Liver (tissue), 9 donors: ENCODE data around the gene LTO1. TPM values are rescaled to one million over a fixed set of nuclear protein-coding genes. Genes with fewer than 3 reads are reported as not detected.

ENCODE experiments used
- DNase-seq: peaks from one replicate; pipeline ENCODE4 v3.0.0-alpha.2; 2017; ENCODE audit warnings: low spot score
- H3K27ac ChIP-seq, 2 donors: one replicate each; pipeline ENCODE4 v1.7.0; 2013; ENCODE audit warnings: inconsistent platforms in 2 of 2, low read length in 2 of 2, control low read depth in 1 of 2, low read depth in 1 of 2, mild to moderate bottlenecking in 1 of 2
- H3K27me3 ChIP-seq, 4 donors: one replicate each; pipeline versions ENCODE4 v1.6.1 to v1.7.0; 2013; ENCODE audit warnings: low read length in 3 of 4, inconsistent platforms in 1 of 4, mild to moderate bottlenecking in 1 of 4, moderate library complexity in 1 of 4; ENCODE audit not compliant: control insufficient read depth in 4 of 4, insufficient read depth in 4 of 4
- H3K36me3 ChIP-seq, 4 donors: one replicate each; pipeline versions ENCODE4 v1.6.1 to v1.7.0; 2013; ENCODE audit warnings: low read length in 3 of 4, mild to moderate bottlenecking in 3 of 4, low read depth in 1 of 4, moderate library complexity in 1 of 4; ENCODE audit not compliant: control insufficient read depth in 4 of 4, insufficient read depth in 3 of 4
- H3K4me1 ChIP-seq, 4 donors: one replicate each; pipeline versions ENCODE4 v1.6.1 to v1.7.0; 2013; ENCODE audit warnings: low read length in 3 of 4, mild to moderate bottlenecking in 3 of 4, moderate library complexity in 1 of 4; ENCODE audit not compliant: control insufficient read depth in 4 of 4, insufficient read depth in 4 of 4
- H3K4me3 ChIP-seq, 3 donors: one replicate each; pipeline versions ENCODE4 v1.6.1 to v1.7.0; 2013; ENCODE audit warnings: low read length in 3 of 3, control low read depth in 1 of 3, low read depth in 1 of 3, mild to moderate bottlenecking in 1 of 3
- H3K9ac ChIP-seq, 2 donors: one replicate each; pipeline ENCODE4 v1.7.0; 2013; ENCODE audit warnings: low read length in 2 of 2, mild to moderate bottlenecking in 2 of 2, moderate library complexity in 2 of 2, control low read depth in 1 of 2, low read depth in 1 of 2
- H3K9me3 ChIP-seq, 4 donors: one replicate each; pipeline versions ENCODE4 v1.6.1 to v1.7.0; 2013; ENCODE audit warnings: low read length in 3 of 4; ENCODE audit not compliant: control insufficient read depth in 4 of 4
- EGR1 ChIP-seq, 2 donors: IDR thresholded peaks; 2 replicates each; pipeline ENCODE4 v1.6.1; 2016 to 2018; ENCODE audit warnings: antibody characterized with exemption in 2 of 2, low read depth in 2 of 2
- FOXA2 ChIP-seq: IDR thresholded peaks from 2 replicates; pipeline ENCODE4 v1.6.1; 2016; ENCODE audit warnings: antibody characterized with exemption
- GABPA ChIP-seq, 2 donors: IDR thresholded peaks in 1 of 2; conservative IDR thresholded peaks in 1 of 2; 2 replicates each; pipeline ENCODE4 v1.6.1; 2016; ENCODE audit warnings: antibody characterized with exemption in 2 of 2, mild to moderate bottlenecking in 1 of 2, moderate library complexity in 1 of 2
- HNF4A ChIP-seq, 2 donors: conservative IDR thresholded peaks; 2 replicates each; pipeline ENCODE4 v1.6.1; 2016; ENCODE audit warnings: antibody characterized with exemption in 2 of 2, mild to moderate bottlenecking in 2 of 2
- JUND ChIP-seq, 2 donors: IDR thresholded peaks; 2 replicates each; pipeline ENCODE4 v1.6.1; 2016; ENCODE audit warnings: antibody characterized with exemption in 2 of 2
- NR2F2 ChIP-seq: IDR thresholded peaks from 2 replicates; pipeline ENCODE4 v1.6.1; 2016; ENCODE audit warnings: antibody characterized with exemption
- RAD21 ChIP-seq, 2 donors: IDR thresholded peaks; 2 replicates each; pipeline ENCODE4 v1.6.1; 2016; ENCODE audit warnings: antibody characterized with exemption in 2 of 2, mild to moderate bottlenecking in 2 of 2
- RXRA ChIP-seq, 2 donors: IDR thresholded peaks; 2 replicates each; pipeline ENCODE4 v1.6.1; 2017 to 2018; ENCODE audit warnings: antibody characterized with exemption in 2 of 2, mild to moderate bottlenecking in 1 of 2
- SP1 ChIP-seq: IDR thresholded peaks from 2 replicates; pipeline ENCODE4 v1.6.1; 2018; ENCODE audit warnings: antibody characterized with exemption, mild to moderate bottlenecking
- TAF1 ChIP-seq: conservative IDR thresholded peaks from 2 replicates; pipeline ENCODE4 v1.6.1; 2016; ENCODE audit warnings: antibody characterized with exemption, mild to moderate bottlenecking
- YY1 ChIP-seq: IDR thresholded peaks from 2 replicates; pipeline ENCODE4 v1.6.1; 2016; ENCODE audit warnings: antibody characterized with exemption, mild to moderate bottlenecking
- WGBS: extraction: QIAGEN DNeasy Blood & Tissue Kit; methylation state at CpG from one replicate; pipeline ENCODE4 v1.1.7; 2013; 5-methylcytosine and 5-hydroxymethylcytosine counted together
- polyA plus RNA-seq, 2 donors: library from polyadenylated mRNA; stranded (reverse) in 1 of 2; unstranded in 1 of 2; fragments of 200-250 nt in 1 of 2; fragments of >200 nt in 1 of 2; fragmentation: Nextera tagmentation in 1 of 2; extraction: Ambion mirVana in 1 of 2; gene quantifications; one replicate each; pipeline versions ENCODE4 v1.2.1 to v1.2.3, GENCODE V29; 2013 to 2015
- total RNA-seq, 2 donors: library from RNA; depleted of rRNA; stranded (reverse); fragments of >200 nt; gene quantifications; one replicate each; pipeline ENCODE4 v1.2.3, GENCODE V29; 2014
- TF ChIP-seq, protein P1 (sequence below): IDR thresholded peaks from 2 replicates; pipeline ENCODE4 v1.6.1; 2016; ENCODE audit warnings: antibody characterized with exemption
- TF ChIP-seq, protein P2 (sequence below): IDR thresholded peaks from 2 replicates; pipeline ENCODE4 v1.6.1; 2016; ENCODE audit warnings: antibody characterized with exemption, mild to moderate bottlenecking
- TF ChIP-seq, protein P3 (sequence below): IDR thresholded peaks from 2 replicates; pipeline ENCODE4 v1.6.1; 2016; ENCODE audit warnings: antibody characterized with exemption
- TF ChIP-seq, protein P4 (sequence below): IDR thresholded peaks from 2 replicates; pipeline ENCODE4 v1.6.1; 2016; ENCODE audit warnings: antibody characterized with exemption
- donor health status: healthy.
- donor health status: healthy.
- donor health status: healthy.
- donor health status: healthy.
- donor health status: healthy.

The LTO1 gene
- total and polyA plus RNA-seq, 4 donors, result 4.9 to 12.3 (median 7.3) TPM

DNA sequence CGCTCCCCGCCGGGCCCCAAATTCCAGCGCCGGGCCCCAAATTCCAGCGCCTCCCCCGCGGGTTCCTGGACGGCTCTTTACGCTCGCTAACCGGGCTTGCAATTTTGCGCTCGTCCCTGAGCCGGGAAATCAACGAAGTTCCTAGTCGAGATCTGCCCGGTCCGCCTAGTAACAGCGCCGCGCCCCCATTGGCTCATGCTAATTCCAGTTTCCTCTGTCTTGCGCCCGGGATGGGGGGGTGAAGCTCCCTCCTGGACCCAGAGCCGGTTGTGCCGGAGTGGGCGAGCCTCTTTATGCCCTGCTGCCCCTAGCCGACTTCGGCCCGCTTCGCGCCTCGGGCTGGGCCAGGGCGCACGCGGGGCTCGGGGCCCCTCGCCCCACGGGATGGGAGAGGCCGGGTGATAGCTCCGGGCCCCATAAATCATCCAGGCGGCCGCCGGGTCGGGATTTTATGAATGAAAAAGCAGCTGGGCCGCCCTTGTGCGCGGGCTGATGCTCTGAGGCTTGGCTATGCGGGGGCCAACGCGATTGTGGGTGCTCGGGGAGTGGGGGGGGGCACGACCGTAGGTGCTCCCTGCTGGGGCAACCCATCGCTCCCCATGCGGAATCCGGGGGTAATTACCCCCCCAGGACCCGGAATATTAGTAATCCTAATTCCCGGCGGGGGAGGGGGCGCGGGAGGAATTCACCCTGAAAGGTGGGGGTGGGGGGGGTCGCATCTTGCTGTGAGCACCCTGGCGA lies 36.0 kb downstream of the LTO1 start:
- Histone ChIP-seq H3K9me3 (no peaks in the 10 kb centered on the region), H3K4me1 (peaks cover 23 to 73% (median 54%) of the 10 kb centered on the region in 4 donors), H3K36me3 (peaks cover 0 to 5% (median 0%) of the 10 kb centered on the region in 4 donors), H3K27me3 (no peaks in the 10 kb centered on the region), H3K9ac (no peak overlapping the region), H3K4me3 (peak overlapping the region in 2 of 3 donors; percentile 53 to 94), H3K27ac (peak overlapping the region; percentile 65 to 81)
- DNase-seq, result peak; percentile 81
- TF ChIP-seq, protein P1, sequence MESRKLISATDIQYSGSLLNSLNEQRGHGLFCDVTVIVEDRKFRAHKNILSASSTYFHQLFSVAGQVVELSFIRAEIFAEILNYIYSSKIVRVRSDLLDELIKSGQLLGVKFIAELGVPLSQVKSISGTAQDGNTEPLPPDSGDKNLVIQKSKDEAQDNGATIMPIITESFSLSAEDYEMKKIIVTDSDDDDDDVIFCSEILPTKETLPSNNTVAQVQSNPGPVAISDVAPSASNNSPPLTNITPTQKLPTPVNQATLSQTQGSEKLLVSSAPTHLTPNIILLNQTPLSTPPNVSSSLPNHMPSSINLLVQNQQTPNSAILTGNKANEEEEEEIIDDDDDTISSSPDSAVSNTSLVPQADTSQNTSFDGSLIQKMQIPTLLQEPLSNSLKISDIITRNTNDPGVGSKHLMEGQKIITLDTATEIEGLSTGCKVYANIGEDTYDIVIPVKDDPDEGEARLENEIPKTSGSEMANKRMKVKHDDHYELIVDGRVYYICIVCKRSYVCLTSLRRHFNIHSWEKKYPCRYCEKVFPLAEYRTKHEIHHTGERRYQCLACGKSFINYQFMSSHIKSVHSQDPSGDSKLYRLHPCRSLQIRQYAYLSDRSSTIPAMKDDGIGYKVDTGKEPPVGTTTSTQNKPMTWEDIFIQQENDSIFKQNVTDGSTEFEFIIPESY, result peak; percentile 13
- TF ChIP-seq SP1, result peak; percentile 45
- peak; percentile 41 for TF ChIP-seq YY1
- TF ChIP-seq, protein P2, sequence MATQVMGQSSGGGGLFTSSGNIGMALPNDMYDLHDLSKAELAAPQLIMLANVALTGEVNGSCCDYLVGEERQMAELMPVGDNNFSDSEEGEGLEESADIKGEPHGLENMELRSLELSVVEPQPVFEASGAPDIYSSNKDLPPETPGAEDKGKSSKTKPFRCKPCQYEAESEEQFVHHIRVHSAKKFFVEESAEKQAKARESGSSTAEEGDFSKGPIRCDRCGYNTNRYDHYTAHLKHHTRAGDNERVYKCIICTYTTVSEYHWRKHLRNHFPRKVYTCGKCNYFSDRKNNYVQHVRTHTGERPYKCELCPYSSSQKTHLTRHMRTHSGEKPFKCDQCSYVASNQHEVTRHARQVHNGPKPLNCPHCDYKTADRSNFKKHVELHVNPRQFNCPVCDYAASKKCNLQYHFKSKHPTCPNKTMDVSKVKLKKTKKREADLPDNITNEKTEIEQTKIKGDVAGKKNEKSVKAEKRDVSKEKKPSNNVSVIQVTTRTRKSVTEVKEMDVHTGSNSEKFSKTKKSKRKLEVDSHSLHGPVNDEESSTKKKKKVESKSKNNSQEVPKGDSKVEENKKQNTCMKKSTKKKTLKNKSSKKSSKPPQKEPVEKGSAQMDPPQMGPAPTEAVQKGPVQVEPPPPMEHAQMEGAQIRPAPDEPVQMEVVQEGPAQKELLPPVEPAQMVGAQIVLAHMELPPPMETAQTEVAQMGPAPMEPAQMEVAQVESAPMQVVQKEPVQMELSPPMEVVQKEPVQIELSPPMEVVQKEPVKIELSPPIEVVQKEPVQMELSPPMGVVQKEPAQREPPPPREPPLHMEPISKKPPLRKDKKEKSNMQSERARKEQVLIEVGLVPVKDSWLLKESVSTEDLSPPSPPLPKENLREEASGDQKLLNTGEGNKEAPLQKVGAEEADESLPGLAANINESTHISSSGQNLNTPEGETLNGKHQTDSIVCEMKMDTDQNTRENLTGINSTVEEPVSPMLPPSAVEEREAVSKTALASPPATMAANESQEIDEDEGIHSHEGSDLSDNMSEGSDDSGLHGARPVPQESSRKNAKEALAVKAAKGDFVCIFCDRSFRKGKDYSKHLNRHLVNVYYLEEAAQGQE, result peak; percentile 15
- TF ChIP-seq, protein P3, sequence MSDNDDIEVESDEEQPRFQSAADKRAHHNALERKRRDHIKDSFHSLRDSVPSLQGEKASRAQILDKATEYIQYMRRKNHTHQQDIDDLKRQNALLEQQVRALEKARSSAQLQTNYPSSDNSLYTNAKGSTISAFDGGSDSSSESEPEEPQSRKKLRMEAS, result peak; percentile 19
- peak in 1 of 2 donors; percentile 37 for TF ChIP-seq RXRA (IDR thresholded peaks at IDR 0.05)
- TF ChIP-seq EGR1 (IDR thresholded peaks at IDR 0.05; ENCODE audit: low read depth in 2 of 2), result peak in 1 of 2 donors; percentile 13
- TF ChIP-seq HNF4A (conservative IDR thresholded peaks at IDR 0.05), result peak; percentile 9 to 51
- TF ChIP-seq, protein P4, sequence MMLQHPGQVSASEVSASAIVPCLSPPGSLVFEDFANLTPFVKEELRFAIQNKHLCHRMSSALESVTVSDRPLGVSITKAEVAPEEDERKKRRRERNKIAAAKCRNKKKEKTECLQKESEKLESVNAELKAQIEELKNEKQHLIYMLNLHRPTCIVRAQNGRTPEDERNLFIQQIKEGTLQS, result no peak
- peak in 1 of 2 donors; percentile 25 for TF ChIP-seq GABPA (IDR thresholded peaks at IDR 0.05 in 1 of 2, conservative IDR thresholded peaks at IDR 0.05 in 1 of 2)
- TF ChIP-seq RAD21 (IDR thresholded peaks at IDR 0.05), result peak; percentile 42 to 45
- TF ChIP-seq JUND (IDR thresholded peaks at IDR 0.05), result no peak
- no peak for TF ChIP-seq FOXA2
- under 1% methylated on average over 64 of the region's 64 CpGs for WGBS

DNA sequence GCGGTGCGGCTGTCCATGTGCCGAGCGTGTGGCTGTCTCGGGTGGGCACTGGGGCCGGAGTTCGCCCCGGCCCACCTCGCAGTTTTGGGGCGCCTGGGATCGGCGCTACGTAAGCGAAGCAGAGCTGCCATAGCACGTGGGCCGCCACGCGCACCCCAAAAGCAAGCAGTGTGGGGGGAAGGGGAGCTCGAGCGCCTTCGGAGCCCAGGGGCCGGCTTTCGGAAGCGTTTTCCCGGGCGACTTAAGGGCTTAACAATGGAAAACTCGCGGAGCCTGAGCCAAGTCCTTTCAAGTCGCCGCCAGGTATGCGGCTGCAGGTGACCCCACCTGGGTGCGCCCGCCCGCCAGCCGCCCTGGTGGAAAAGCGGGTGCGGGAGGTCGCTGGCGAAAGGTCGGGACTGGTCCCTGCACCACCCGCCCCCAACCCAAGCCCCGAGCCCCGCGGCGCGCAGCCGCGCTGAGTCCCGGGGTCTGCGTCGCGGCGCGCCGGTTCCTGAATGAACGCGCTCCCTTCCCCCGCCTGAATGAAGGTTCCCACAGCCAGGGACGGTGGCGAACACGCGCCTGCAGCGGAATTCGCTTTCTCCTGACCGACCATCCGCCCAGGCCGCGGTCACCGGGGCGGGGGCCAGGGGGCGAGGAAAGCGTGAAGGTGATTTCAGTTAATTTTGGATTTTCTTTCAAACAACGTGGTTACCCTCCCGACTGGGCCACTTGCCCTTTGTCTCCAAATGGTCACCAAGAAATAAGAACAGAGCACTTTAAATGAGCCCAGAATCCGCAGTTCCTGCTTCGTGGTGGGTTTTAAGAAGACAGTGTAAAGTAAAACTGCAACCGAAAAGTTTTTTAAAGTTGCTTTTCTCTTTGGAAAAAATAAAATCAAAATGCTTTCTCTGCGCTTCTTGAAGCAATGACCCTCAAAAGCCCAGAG lies 36.9 kb downstream of the LTO1 start:
- no peaks in the 10 kb centered on the region for H3K27me3 ChIP-seq
- H3K36me3 ChIP-seq, result peaks cover 0 to 2% (median 0%) of the 10 kb centered on the region in 4 donors
- H3K4me3 ChIP-seq, result peak overlapping the region in 2 of 3 donors; percentile 14 to 94
- DNase-seq, result no peak
- peaks cover 17 to 64% (median 46%) of the 10 kb centered on the region in 4 donors for H3K4me1 ChIP-seq
- H3K27ac ChIP-seq, result peak overlapping the region in 1 of 2 donors; percentile 41
- H3K9me3 ChIP-seq, result no peaks in the 10 kb centered on the region
- 3% methylated on average over 78 of the region's 78 CpGs for WGBS
- H3K9ac ChIP-seq, result peak overlapping the region in 1 of 2 donors; percentile 39
- TF ChIP-seq NR2F2 (no peak), RAD21 (IDR thresholded peaks at IDR 0.05) (no peak), RXRA (IDR thresholded peaks at IDR 0.05) (no peak), HNF4A (conservative IDR thresholded peaks at IDR 0.05) (no peak), TAF1 (no peak)
- TF ChIP-seq, protein P3, result no peak
- TF ChIP-seq, protein P4, result no peak
- TF ChIP-seq, protein P2, result no peak
- TF ChIP-seq, protein P1, result no peak
